Ishikawa (cell line): ENCODE results near the gene ZDHHC8.

ENCODE experiments used
- CEBPB ChIP-seq: IDR thresholded peaks from 2 replicates; pipeline ENCODE4 v1.6.1; 2012
- CREB1 ChIP-seq: IDR thresholded peaks from 2 replicates; pipeline ENCODE4 v1.6.1; 2012; ENCODE audit warnings: low read depth
- EGR1 ChIP-seq: IDR thresholded peaks from 2 replicates; pipeline ENCODE4 v1.6.1; 2012
- EP300 ChIP-seq: IDR thresholded peaks from 2 replicates; pipeline ENCODE4 v1.6.1; 2012; ENCODE audit warnings: borderline replicate concordance
- FOXM1 ChIP-seq: IDR thresholded peaks from 2 replicates; pipeline ENCODE4 v1.6.1; 2012; ENCODE audit warnings: low read depth, borderline replicate concordance
- RAD21 ChIP-seq: IDR thresholded peaks from 2 replicates; pipeline ENCODE4 v1.6.1; 2012; ENCODE audit warnings: low read depth
- TAF1 ChIP-seq: IDR thresholded peaks from 2 replicates; pipeline ENCODE4 v1.6.1; 2012; ENCODE audit warnings: low read depth, mild to moderate bottlenecking
- YY1 ChIP-seq: IDR thresholded peaks from 2 replicates; pipeline ENCODE4 v1.6.1; 2012; ENCODE audit warnings: low read depth
- ZBTB7A ChIP-seq: IDR thresholded peaks from 2 replicates; pipeline ENCODE4 v1.6.1; 2012; ENCODE audit warnings: low read depth
- TF ChIP-seq, protein P1 (sequence below): IDR thresholded peaks from 2 replicates; pipeline ENCODE4 v1.6.1; 2012
- TF ChIP-seq, protein P2 (sequence below): IDR thresholded peaks from 2 replicates; pipeline ENCODE4 v1.6.1; 2012
- TF ChIP-seq, protein P3 (sequence below): IDR thresholded peaks from 2 replicates; pipeline ENCODE4 v1.6.1; 2012; ENCODE audit warnings: low read depth, mild to moderate bottlenecking

DNA sequence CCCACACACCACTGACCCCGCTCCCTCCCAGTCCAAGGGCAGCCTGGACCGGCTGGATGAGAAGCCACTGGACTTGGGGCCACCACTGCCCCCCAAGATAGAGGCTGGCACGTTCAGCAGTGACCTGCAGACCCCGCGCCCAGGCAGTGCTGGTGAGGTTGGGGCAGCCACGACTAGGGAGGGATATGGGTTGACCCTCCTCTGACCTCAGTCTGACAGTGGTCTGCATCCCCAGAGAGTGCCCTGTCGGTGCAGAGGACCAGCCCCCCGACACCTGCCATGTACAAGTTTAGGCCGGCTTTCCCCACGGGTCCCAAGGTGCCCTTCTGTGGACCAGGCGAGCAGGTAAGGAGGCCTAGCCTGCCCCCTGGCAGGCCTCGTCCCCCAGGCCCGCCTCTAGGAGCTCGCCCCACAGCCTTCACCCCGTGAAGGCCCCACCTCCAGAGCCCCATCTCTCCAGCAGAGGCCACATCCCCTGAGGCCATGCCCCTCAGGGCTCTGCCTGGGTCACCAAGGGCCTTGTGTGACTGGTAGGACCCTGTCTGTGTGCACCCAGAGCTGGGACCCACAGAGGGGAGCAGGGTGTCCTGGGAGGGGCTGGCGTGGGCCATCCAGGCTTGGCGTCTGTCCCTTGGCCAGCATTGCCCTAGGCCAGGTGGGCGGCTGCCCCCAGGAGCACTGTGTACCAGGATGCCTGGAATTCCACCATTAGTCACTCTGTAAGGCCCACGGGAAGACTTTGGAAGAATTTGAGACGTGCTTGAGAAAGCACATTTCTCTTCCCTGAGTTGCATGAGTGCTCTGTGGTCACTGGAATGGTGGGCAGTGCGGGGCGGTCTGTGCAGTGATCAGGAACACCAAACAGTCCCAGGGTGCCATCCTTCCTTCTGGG lies 9.8 kb downstream of the ZDHHC8 start:
- TF ChIP-seq TAF1 (no peak), CEBPB (no peak), EGR1 (no peak), RAD21 (no peak), YY1 (no peak), EP300 (no peak), CREB1 (no peak), ZBTB7A (no peak), FOXM1 (no peak)
- TF ChIP-seq, protein P1, sequence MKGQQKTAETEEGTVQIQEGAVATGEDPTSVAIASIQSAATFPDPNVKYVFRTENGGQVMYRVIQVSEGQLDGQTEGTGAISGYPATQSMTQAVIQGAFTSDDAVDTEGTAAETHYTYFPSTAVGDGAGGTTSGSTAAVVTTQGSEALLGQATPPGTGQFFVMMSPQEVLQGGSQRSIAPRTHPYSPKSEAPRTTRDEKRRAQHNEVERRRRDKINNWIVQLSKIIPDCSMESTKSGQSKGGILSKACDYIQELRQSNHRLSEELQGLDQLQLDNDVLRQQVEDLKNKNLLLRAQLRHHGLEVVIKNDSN = no peak
- TF ChIP-seq, protein P2, sequence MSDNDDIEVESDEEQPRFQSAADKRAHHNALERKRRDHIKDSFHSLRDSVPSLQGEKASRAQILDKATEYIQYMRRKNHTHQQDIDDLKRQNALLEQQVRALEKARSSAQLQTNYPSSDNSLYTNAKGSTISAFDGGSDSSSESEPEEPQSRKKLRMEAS = no peak
- TF ChIP-seq, protein P3, sequence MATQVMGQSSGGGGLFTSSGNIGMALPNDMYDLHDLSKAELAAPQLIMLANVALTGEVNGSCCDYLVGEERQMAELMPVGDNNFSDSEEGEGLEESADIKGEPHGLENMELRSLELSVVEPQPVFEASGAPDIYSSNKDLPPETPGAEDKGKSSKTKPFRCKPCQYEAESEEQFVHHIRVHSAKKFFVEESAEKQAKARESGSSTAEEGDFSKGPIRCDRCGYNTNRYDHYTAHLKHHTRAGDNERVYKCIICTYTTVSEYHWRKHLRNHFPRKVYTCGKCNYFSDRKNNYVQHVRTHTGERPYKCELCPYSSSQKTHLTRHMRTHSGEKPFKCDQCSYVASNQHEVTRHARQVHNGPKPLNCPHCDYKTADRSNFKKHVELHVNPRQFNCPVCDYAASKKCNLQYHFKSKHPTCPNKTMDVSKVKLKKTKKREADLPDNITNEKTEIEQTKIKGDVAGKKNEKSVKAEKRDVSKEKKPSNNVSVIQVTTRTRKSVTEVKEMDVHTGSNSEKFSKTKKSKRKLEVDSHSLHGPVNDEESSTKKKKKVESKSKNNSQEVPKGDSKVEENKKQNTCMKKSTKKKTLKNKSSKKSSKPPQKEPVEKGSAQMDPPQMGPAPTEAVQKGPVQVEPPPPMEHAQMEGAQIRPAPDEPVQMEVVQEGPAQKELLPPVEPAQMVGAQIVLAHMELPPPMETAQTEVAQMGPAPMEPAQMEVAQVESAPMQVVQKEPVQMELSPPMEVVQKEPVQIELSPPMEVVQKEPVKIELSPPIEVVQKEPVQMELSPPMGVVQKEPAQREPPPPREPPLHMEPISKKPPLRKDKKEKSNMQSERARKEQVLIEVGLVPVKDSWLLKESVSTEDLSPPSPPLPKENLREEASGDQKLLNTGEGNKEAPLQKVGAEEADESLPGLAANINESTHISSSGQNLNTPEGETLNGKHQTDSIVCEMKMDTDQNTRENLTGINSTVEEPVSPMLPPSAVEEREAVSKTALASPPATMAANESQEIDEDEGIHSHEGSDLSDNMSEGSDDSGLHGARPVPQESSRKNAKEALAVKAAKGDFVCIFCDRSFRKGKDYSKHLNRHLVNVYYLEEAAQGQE = no peak
